ENCODE results near the gene MSI2.

Gene MSI2

DNA sequence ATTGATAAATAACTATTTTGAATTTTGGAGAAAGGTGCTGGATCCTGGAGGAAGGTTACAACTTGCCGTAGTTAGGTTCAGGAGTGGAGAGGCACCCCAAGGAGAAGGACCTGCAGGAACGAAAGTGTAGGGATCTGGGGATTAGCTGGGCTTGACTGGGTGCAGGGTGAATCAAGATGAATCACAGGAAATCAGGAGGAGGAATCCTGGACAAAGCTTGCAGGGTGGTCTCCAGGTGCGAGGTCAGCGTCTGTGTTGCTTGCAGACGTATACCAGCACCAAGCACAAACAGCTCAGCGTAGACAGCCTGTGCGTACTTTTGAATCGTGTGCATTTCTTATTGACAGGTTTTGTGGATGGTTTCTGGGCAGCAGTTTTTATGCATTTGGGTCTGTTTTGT, 144.3 kb downstream of the MSI2 start:
- DNase-seq = no peak

DNA sequence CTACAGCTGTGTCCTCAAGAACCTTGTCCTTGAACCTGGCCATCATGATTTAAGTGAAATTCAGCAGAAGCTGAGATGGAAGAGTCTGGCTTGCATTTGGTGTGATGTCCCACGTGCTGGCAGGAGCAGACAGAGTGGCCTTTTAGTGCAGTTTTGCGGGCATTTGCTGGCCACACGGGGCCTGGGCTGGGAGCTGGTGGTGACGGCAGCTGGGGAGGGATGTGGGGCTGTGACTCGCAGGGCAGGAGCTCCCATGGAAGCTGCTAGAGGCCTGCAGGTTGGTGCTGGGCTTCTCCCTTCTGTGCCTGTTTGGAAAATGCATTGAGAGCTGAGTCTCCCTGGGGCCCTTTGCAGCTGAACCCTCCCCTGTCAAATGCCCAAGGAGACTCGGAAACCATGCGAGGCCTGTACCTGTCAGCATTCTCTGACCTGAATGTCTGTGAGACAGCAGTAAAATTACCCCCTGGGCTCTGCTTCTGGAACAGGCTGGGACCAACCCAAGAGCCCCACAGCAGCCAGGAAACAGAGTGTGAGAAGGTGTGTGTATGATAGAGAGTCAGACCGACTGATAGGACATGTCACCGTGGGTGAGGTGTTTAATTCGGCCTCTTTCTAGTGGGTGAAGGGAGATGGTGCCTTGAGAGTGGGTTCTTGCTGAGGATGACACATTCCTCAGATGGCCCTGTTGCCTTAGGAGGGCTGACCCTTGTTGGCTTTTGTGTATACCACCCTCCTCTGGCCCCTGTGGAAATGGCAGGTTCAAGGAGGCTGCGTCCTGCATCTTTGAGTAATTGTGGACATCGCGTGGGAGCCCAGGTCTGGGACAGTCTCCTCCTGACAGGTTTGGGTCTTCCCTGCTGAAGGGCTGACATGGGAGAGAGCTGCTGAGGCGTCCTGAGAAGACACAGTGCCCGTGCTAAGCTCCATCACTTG, 145.5 kb downstream of the MSI2 start:
- DNase-seq = no peak

DNA sequence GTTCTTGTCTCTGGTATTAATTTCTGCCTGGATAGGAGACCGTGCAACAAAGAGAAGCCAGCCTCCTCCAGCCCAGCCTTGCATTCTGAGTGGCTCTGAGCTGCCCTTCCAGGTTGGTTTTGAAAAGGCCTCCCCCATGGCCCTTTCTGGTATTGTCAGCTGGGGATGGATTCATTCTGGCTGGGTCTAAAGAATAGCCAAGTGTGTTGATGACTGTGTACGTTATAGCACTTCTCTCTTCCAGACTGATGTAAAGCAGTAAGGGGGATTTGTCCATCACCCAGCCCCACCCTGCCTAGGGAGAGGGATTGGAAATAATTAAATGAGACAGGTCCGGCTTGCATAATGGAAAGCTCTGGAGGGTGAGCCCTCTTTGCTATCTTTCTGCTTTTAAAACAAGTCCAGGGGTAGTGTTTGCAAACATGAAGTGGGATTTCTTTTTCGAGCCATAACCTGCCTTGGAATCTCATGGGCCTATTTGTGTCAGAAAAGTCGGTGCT, 146.4 kb downstream of the MSI2 start:
- DNase-seq = no peak

DNA sequence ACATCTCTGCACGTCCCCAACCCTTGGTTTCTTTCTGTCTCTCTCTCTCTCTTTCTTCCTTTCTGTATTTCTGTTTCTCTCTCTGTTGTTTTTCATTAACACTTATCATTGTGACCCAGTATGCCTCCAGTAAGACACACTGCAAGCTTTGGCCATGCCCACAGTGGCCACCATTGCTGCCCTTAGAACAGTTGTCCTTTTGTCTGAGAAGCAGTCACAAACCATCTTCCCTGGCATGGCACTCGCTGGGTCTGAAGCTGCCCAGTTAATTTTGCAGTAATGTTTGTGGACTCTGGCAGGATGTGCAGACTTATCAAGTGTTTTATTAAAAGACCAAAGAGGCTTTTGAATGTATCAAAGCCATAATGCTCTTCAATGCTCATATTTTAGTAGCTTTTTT, 146.9 kb downstream of the MSI2 start:
- DNase-seq = no peak

DNA sequence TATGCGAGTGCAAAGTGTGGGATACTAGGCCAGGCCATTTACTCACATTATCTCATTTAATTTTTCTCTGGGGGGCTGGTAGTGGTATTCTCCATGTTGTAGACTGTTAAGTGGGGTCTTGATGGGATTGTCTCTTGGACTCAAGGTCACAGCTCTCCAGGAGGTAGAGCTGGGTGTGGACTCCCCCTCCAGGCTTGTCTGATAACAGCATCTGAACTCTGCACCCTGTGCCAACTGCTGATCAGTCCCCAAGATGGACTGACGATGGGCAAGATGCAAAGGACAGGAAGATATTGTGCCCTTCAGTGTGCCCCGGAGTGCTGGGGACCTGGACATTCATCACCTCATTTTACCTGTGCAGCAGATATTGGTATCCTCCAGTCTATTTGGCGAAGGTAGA, 147.8 kb downstream of the MSI2 start:
- no peak for DNase-seq

DNA sequence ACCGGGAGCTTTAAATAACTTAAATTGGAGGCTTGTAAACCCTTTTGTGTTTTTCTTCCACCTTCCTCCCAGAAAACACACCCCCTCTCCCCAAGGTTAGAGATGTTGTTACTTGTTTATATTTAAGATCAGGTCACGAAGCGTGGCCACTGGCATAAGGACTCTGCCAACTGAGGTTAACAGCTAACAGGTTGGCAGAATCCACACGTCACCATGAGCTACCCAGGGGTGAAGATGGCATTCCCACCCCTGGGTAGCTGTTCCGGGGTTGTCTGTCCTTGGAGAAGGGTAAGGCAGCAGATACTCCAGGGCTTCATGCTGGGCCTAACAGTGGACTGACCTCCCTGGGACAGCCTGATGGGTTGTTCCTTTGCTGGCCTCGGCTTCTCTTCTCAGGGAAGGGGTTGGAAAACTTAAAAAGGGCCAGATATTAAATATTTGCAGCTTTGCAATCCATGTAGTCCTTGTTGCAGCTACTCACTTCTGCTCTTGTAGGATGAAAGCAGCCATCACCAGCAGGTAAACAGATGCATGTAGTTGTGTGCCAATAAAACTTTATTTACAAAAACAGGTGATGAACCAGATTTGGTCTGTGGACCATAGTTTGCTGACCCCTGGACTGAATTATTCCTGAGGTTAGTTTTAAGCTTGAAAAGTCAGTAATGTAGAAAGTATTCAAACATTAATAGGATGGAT, 148.6 kb downstream of the MSI2 start:
- no peak for DNase-seq

DNA sequence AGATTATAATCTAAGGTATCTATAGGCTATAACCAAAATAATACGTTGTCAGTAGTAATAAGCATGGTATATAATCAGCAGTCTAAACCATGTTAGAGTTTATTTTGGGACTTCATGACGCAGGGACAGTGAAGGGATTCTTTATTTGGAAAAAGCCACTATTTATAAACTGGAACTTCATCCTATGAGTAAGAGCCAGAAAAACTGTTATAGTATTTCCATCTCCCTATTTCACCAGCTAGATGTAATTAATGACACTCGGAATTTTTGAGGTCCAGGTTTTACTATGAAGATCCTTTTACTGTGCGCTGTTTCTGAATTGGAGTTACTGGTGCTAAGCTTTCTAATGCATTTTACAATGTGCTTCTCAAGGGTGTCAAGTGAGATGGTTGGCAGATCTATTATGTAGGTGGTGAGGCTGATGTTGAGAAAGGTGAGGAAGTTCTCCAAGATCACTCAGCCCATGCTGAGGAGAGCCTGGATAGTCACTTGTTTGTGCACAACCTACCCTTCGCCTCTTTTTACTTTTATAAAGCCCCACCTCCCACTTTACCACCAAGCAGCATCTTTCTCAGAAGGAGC, 149.3 kb downstream of the MSI2 start:
- no peak for DNase-seq

DNA sequence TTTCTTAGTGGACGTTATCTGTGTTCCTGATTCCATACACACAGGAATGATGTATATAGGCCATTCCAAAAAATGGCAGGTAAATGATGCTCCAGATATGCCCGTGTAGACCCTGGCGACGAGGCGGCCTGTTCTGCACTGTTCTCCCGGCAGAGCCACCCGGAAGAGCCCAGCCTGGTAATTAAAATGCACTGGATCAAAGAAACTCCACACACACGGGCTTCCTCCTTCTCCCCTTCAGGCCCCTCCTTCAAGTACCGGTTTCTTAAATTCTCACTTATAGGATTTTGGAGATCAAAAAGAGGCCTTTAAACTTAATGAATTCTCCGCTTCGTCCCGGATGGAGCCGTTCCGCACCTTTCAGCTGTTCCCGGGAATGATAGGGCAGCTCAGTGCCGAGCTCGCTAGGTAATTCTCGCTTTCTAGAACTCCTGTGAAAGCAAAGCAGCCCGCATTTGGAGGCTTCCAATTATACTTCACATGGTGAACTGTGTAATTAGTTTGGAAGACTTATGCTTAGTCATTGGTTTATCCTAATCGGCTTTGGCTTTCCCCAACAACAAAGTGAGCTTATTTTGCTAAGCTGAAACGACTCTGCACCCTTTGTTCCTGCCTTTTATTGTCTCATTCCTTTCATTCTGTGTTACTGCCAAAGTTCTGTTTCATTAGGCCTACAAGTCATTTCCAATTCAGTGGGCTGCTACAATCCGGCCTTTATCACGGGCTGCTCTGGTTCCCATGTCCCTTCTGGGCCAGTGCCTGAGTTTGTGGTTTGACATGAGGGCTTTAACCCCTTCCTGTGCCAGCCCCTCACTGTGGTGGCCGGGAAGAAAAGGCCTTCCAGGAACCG, 150.0 kb downstream of the MSI2 start:
- no peak for DNase-seq

DNA sequence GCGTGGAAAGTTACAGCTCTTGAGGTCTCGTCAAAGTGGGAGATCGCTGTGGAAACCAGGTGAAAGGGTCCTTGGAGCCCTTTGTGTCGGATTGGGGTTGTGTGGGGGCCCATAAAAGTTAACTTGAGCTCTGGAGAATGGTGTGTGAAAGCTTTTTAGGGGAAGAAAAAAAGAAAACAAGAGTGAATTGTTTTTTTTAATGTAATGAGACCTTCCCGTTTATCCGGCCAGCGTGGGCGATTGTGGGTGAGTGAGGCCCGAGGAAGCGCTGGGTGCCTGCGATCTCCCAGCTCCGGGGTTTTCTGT, 150.6 kb downstream of the MSI2 start:
- DNase-seq = no peak

DNA sequence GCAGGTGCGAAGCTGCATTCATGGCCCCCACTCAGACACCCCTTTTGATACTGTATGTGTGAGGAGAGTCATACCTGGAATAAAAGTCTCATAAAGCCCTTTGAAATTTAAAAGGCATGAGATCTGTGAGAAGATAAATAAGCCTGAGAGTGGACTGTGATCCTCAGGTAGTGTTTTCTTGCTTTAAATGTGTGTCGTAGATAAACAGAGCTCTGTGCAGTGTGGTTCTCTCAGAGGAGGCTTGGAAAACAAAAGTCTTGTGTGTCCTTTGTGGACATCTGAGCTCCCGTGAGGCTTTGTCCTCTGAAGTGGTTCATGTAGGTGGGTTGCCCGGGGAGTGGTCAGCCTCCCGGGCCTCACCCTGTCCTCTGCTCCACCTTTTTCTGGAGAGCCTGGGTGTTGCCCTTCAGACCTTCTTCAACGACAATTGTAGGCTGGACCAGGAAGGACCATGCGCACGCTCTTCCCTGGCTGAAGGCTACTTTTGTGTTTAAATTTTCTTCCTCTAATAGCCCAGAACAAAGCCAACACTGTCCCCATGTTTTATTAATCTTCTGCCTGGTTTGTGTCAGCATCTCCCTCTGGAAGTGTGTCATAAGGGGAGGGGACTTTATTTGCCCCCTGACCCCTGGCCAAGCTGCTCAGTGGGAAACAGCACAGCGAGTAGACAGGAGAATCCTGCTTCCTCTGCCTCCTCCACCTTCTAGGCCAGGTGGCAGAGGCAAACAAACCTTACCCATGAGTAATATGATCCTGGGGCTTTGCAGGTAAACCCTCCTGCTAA, 151.2 kb downstream of the MSI2 start:
- peak; percentile 90 for DNase-seq

DNA sequence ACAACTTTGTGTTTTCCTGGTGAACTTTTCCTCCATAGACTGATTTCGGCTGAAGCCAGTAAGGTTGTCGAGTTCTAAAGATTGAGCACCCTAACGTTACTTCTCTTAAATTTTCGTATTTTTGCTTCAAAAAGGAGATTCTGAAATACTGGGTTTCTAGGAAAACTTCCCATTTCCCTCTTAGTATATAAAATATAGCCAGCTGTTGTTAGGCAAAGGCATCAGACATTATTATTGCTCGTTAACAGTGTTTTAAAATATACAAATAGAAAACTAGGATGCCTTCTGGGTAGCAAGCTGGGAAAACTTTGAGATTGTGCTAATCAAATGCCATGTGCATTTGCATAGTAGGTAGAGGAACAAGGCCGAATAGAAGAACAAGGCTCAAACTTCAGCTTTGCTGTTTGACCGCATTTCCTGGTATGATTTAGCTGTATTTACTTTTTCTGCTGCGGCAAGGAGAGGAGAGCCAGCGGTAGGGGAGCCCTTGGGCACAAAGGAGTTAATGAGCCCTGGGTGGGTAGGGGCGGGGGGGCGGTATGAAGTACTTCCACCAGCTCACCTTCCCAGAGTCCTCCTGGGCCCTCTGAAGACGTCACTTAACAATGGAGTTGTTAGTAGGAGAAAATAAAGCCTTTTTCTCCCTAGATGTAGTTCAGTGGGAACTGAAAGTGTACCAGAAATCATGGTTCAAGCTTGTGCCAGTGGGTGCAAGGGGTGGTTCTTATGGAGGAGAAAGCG, 151.9 kb downstream of the MSI2 start:
- DNase-seq = peak; percentile 67

DNA sequence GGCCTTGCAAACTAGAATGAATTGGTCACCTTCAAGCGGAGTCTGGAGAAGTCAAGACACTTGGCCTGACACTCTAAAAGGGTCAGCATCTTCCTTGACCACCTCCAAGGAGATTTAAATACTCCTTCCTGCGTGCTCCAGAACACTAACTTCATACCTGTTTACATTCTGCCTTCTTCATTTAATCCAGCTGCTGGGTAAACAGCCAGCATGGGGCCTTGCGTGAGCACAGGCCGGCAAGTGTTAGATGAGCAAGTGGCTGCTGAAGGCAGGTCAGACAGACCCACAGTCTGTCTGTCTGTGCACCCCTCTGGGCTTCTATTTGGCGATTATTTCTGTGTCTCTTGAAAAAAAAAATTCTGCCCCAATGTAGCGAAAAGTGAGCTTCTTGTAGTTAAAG, 153.8 kb downstream of the MSI2 start:
- no peak for DNase-seq

DNA sequence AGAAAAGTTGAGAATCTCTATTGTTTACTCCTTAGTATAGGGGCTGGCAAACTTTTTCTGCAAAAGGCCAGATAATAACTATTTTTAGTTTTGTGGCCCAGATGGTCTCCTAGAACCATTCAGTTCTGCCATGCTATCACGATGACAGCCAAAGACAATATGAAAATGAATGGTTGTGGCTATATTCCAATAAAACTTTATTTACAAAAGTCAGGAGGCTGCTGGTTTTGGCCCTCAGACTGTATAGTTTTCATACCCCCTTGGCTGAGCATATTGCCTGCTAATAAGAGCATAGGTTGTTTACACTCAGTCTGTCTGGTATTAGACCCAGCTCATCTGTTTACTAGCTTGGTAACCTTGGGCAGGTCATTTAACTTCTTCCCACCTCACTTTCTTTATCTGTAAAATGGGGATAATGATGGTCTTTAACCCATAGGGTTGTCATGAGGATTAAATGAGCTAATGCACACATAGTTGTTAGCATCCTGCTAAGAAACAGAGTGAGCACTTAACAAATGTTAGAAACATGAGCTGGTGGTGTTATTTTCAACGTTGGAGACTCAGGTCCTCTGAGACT, 156.3 kb downstream of the MSI2 start:
- DNase-seq = peak; percentile 45

DNA sequence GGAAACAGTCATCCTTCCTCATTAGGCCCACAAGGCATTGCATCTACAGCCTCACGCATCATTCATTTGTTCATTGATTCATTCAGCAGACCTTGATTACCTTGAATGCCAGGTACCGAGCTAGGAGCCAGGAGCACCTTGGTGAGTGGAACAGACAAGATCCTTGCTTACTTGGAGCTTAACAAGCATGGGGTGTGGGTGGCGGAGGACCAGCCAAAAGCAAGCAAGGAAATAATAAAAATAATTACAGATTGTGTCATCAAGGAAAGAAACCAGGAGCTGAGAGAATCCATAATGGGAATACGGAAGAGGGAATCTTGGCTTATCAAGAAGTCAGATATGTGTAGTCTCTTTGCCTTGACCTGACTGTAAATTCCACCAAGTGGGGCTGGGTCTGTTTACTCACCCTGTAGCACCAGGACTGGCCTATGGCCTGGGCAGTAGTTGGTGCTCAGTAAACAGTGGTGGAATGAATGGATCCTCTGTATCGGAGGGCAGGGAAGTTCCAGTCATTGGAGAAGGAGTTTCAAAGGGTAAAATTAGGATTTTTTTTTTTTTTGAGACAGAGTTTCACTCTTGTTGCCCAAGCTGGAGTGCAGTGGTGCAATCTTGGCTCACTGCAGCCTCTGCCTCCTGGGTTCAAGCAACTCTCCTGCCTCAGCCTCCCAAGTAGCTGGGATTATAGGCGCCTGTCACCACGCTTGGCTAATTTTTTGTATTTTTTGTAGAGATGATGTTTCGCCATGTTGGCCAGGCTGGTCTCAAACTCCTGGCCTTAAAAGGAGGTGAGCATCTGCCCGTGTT, 157.7 kb downstream of the MSI2 start:
- DNase-seq = no peak

DNA sequence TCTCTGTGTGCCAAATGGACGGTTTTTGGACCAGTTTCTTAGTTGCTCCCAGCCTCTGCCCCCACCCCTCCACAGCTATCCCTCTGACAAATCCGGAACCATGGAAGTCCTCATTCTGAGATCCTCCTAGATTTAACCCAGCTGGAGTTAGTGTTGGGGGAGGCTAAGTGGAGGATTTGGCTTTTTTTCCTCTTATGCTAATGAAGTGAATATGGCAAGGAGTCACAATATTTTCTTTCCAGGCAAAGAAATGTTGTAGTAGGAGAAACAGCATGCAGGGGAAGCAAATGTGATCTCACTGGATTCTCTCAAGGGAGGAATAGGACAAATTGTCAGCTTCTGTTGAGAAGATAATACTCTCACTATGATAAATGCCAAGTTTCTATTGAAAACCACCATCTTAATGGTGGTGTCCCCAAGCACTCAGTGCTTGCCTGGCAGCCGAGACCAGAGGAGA, 159.5 kb downstream of the MSI2 start:
- DNase-seq = no peak

DNA sequence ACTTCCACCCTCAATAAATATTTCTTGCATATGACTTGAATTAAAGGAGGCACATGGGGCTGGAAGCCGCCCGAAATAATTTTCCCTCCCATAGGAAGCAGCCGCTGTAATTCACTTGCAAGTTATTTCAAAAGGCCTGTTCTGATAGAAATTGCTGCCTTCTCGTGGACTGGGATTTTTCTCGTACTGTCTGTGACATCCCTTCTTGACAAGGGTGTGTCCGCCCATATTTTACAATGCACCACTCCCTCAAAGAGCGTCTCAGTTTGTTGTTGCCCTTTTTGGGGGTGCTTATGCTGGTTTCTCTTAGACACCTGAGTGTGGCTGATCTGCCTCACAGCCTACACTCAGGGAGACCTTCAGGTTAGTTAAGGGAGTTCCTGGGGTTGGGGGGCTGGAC, 160.0 kb downstream of the MSI2 start:
- DNase-seq = no peak

DNA sequence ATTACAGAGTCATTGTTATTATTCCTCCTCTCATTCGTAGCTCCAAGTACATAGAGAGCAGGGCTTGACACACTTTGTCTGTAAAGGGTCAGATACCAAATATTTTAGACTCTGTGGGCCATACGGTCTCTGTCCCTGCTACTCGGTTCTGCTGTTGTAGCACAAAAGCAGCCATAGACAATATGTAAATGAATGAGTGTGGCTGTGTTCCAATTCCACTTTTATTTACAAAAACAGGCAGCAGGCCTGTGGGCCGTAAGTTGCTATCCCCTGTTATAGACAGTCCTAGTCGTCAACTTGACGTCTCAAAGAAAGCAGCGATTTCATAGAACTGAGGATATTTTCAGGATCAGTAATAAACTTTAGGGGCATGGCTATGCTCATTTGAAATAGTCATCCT, 161.6 kb downstream of the MSI2 start:
- no peak for DNase-seq

DNA sequence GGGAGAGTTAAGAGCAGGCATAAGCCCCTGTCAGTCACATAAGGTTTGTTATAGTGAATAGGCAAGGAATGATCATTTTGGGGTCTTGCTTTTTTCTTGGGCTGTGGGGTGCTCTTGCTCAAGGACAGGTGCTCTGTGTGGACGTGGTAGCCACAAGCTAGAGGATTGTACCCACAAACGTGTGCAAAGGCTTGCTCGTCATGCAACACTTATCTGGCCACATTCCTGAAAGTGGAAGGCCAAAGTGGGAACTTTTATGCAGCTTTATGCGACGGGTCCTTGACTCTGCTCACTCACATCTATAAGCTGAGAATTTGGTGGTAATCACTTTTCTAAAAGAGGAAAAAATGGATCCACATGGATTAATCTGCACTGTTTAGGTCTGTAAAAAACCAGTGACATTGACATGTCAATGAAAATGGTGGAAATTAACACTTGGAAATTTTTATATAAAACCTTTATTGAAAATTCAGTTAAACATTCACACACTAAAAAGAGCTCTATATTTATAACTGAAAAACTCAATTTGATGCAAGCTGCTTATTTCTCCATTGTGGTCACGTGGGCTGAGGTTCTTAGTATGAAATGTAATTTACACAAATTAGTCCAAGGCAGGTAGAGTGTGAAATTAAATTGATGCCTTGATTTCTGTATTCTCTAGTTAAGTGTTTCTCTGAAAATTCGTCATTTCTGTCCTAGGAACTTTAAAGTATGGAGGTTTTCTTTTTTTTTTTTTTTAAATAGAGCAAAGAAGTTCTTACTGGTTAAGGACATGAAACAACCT, 162.3 kb downstream of the MSI2 start:
- DNase-seq = no peak

DNA sequence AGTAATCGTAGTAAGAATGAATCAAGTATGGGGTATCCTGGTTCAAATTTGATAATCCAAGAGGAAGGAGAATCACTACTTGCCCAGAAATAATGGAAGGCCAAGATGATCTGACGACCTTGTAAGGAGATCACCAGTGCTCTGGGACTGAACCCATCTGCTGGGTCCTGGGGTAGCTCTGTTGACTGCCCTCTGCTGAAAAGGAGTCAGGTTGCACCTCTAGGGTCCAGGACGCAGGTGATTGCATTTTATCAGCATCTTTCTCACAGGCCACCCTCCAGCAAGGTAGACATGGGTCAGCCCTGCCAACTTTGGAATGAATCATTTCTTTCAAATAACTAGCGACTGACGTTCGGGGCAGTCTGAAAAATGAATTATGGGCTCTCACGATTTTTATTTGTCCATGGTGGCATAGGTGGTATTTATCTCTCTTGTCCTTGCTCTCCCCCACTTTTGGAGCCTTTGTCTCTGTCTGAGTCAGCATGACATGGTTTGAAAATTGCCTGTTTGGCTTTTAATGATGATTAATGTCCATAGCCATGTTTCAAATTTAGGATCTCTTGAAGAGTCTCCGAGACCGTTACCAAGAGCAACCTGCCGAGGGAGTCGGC, 163.7 kb downstream of the MSI2 start:
- DNase-seq = no peak
